CD4-positive, alpha-beta T cell (primary cell): ENCODE measurements around the gene ANXA9. TPM values are rescaled to one million over a fixed set of nuclear protein-coding genes. Genes with fewer than 3 reads are reported as not detected.
A peak's percentile ranks its signal among the peaks of the same experiment; 100 is the strongest.

ENCODE experiments used
- ATAC-seq: fragments of 200-7000 bp; cut with Tn5 transposase; one replicate; pipeline ENCODE4 v1.10.0; 2022; ENCODE audit warnings: mild to moderate bottlenecking; ENCODE audit not compliant: poor library complexity
- CTCF ChIA-PET: fragments of 350-600 bp; sonication (Branson Sonifier 250); formaldehyde crosslinking; loops from one replicate; lab custom pipeline; 2021; ENCODE audit warnings: antibody characterized with exemption, inconsistent platforms; lab: Charles Lee
- POLR2A ChIA-PET: fragments of 350-600 bp; sonication (Branson Sonifier 250); formaldehyde crosslinking; loops from one replicate; lab custom pipeline; 2021; ENCODE audit warnings: antibody characterized with exemption, inconsistent platforms; lab: Charles Lee
- DNase-seq, 14 experiments: peaks; one replicate each; pipeline ENCODE4 v3.0.0-alpha.2; 2013 to 2020; ENCODE audit warnings: mixed read lengths in 2 of 14
- H3K27ac ChIP-seq, 2 donors: one replicate each; pipeline versions ENCODE4 v1.5.1 to v1.7.0; 2013; ENCODE audit warnings: low read length in 2 of 2, low read depth in 1 of 2, mild to moderate bottlenecking in 1 of 2
- H3K27me3 ChIP-seq, 2 experiments: 1 replicate in 1 of 2; 2 replicates in 1 of 2; pipeline versions ENCODE4 v1.6.1 to v1.7.0; 2013; ENCODE audit warnings: low read length in 2 of 2, control low read depth in 1 of 2, mild to moderate bottlenecking in 1 of 2, moderate library complexity in 1 of 2; ENCODE audit not compliant: insufficient read depth in 2 of 2, control insufficient read depth in 1 of 2
- H3K36me3 ChIP-seq: one replicate; pipeline ENCODE4 v1.6.1; 2013; ENCODE audit warnings: low read length, control low read depth; ENCODE audit not compliant: insufficient read depth
- H3K4me1 ChIP-seq: one replicate; pipeline ENCODE4 v1.6.1; 2013; ENCODE audit warnings: low read length, control low read depth; ENCODE audit not compliant: insufficient read depth
- H3K4me3 ChIP-seq: one replicate; pipeline ENCODE4 v1.5.1; 2013; ENCODE audit warnings: mild to moderate bottlenecking, low read length, moderate library complexity
- H3K9me3 ChIP-seq, 2 experiments: 1 replicate in 1 of 2; 2 replicates in 1 of 2; pipeline versions ENCODE4 v1.6.1 to v1.7.0; 2013; ENCODE audit warnings: low read length in 2 of 2, mild to moderate bottlenecking in 2 of 2, control low read depth in 1 of 2, moderate library complexity in 1 of 2; ENCODE audit not compliant: control insufficient read depth in 1 of 2, insufficient read depth in 1 of 2
- H3K27ac Mint-ChIP-seq: one replicate; pipeline ENCODE4 v1.8.0; 2020; ENCODE audit warnings: mixed read lengths
- H3K27me3 Mint-ChIP-seq: one replicate; pipeline ENCODE4 v1.8.0; 2021; ENCODE audit warnings: mixed read lengths
- H3K36me3 Mint-ChIP-seq: one replicate; pipeline ENCODE4 v1.8.0; 2021; ENCODE audit warnings: low read depth, mixed read lengths
- H3K4me1 Mint-ChIP-seq: one replicate; pipeline ENCODE4 v1.8.0; 2021; ENCODE audit warnings: low read depth, mixed read lengths
- H3K4me3 Mint-ChIP-seq: one replicate; pipeline ENCODE4 v1.8.0; 2020; ENCODE audit warnings: mild to moderate bottlenecking, mixed read lengths
- H3K9me3 Mint-ChIP-seq: one replicate; pipeline ENCODE4 v1.8.0; 2020; ENCODE audit warnings: mixed read lengths
- intact Hi-C, 2 experiments: fragments of 100-400 bp; cut with DNase I in 1 of 2; cut with micrococcal nuclease in 1 of 2; formaldehyde crosslinking; loops; one replicate each; pipeline versions ENCODE4 v1.15.1 to v1.9.0; 2023 to 2025; cut with DNase I, micrococcal nuclease
- total RNA-seq, 174 experiments: library from RNA in 2 of 174; stranded (reverse) in 2 of 174; gene quantifications; one replicate each; pipeline ENCODE4 v1.2.3 and lab custom pipeline; 2021 to 2026
- TF ChIP-seq, protein P1 (sequence below): fragments of 200-600 bp; IDR thresholded peaks from one replicate; pipeline ENCODE4 v1.8.0; 2022; ENCODE audit warnings: antibody characterized with exemption, mild to moderate bottlenecking

The ANXA9 gene
- total RNA-seq, 2 experiments from 2014 or later: not detected

DNA sequence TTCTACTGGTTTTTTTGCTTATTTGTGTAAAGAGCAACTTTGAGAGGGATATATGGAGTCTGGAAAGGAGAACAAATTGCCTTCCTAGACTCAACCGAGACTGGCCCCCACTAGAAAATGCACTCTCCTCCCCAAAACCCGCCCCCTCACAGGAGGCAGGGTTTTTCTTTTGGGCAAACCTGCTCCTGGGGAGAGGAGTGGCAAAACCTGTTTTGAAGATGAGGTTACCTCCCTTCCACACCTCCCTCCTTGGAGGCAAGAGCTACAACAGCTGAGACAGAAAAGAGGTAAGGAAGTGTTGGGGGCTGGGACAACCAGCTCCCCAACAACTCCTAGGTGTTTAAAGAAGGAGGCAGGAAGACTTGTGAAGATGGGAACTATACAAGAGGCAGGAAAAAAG lies 54.3 kb downstream of the ANXA9 start, which contains the start of gene BNIPL:
Gene BNIPL, plus strand, starts transcription at position 231 of the 400 bp plus-strand sequence. Its CDS starts 140 bp downstream, at position 371.
- Mint-ChIP-seq H3K4me3 (no peak within 1 kb of the TSS), H3K36me3 (peaks cover 25% of the 10 kb centered on the region), H3K4me1 (peaks cover 9% of the 10 kb centered on the region), H3K9me3 (no peaks in the 10 kb centered on the region), H3K27me3 (no peaks in the 10 kb centered on the region), H3K27ac (peak within 1 kb of the TSS; percentile 52)
- no peaks in the 10 kb centered on the region for H3K27me3 ChIP-seq
- H3K9me3 ChIP-seq: no peaks in the 10 kb centered on the region
- TF ChIP-seq, protein P1, sequence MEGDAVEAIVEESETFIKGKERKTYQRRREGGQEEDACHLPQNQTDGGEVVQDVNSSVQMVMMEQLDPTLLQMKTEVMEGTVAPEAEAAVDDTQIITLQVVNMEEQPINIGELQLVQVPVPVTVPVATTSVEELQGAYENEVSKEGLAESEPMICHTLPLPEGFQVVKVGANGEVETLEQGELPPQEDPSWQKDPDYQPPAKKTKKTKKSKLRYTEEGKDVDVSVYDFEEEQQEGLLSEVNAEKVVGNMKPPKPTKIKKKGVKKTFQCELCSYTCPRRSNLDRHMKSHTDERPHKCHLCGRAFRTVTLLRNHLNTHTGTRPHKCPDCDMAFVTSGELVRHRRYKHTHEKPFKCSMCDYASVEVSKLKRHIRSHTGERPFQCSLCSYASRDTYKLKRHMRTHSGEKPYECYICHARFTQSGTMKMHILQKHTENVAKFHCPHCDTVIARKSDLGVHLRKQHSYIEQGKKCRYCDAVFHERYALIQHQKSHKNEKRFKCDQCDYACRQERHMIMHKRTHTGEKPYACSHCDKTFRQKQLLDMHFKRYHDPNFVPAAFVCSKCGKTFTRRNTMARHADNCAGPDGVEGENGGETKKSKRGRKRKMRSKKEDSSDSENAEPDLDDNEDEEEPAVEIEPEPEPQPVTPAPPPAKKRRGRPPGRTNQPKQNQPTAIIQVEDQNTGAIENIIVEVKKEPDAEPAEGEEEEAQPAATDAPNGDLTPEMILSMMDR: no peak
- intact Hi-C loops: no loop called here
- DNase-seq (no peak), ATAC-seq (no peak)
- CTCF ChIA-PET: interaction anchor here (2.8 kb wide), 1 partner anchor 12 kb away, joined by 10 read pairs; no protein-coding TSS in a partner anchor
- peaks cover 28% of the 10 kb centered on the region for H3K36me3 ChIP-seq
- no peak within 1 kb of the TSS for H3K4me3 ChIP-seq
- POLR2A ChIA-PET: interaction anchor here (2.0 to 3.4 kb wide), 2 partner anchors 11 to 14 kb away, joined by 6 to 13 read pairs; partner anchors contain the start of gene C1orf56
- H3K4me1 ChIP-seq: no peaks in the 10 kb centered on the region
- H3K27ac ChIP-seq: no peak within 1 kb of the TSS

DNA sequence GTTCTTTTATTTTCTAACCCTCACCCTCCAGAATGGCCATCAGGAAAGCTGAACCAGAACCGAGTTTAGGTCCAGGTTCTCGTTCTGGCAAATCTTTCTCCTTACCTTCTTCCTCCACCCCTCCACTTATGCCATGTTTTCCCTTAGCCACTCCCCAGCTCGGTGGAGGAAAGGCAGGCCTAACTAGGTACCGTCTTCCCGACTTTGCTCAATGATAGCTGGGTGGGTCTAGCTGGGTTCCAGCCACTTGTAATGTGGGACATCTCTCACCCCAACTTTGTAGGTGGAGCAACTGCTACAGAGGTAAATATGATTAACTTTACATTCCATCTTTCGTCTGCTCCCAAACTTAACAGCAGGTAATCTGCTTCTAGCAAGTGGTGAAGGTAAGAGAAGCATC lies 54.9 kb downstream of the ANXA9 start:
- intact Hi-C loops: no loop called here
- DNase-seq (no peak), ATAC-seq (no peak)
- H3K27ac ChIP-seq: no peak overlapping the region
- peaks cover 23% of the 10 kb centered on the region for H3K36me3 ChIP-seq
- CTCF ChIA-PET: interaction anchor here (2.8 kb wide), 1 partner anchor 12 kb away, joined by 10 read pairs; no protein-coding TSS in a partner anchor
- peak overlapping the region; percentile 28 for H3K27ac Mint-ChIP-seq
- no peaks in the 10 kb centered on the region for H3K9me3 ChIP-seq
- H3K4me1 ChIP-seq: no peaks in the 10 kb centered on the region
- no peaks in the 10 kb centered on the region for H3K9me3 Mint-ChIP-seq
- peaks cover 21% of the 10 kb centered on the region for H3K36me3 Mint-ChIP-seq
- peaks cover 9% of the 10 kb centered on the region for H3K4me1 Mint-ChIP-seq
- no peak overlapping the region for H3K4me3 Mint-ChIP-seq
- no peaks in the 10 kb centered on the region for H3K27me3 ChIP-seq
- no peak overlapping the region for H3K4me3 ChIP-seq
- no peaks in the 10 kb centered on the region for H3K27me3 Mint-ChIP-seq
- POLR2A ChIA-PET: interaction anchor here (2.0 to 3.4 kb wide), 2 partner anchors 11 to 13 kb away, joined by 6 to 13 read pairs; partner anchors contain the start of gene C1orf56
- TF ChIP-seq, protein P1: no peak

DNA sequence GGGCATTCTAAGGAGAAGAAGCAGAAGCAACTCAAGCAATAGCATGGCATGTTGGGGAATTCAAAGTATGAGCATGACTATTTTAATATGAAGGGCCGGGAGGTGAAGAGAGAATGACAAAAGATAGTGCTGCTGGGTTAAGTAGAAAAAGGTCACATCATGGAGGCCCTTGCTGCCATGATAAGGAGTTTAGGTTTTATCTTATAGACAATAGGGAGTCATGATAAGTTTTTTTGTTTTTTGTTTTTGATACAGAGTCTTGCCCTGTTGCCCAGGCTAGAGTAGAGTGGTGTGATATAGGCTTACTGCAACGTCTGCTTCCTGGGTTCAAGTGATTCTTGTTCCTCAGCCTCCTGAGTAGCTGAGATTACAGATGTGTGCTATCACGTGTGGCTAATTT lies 57.4 kb downstream of the ANXA9 start:
- Histone ChIP-seq H3K27me3 (no peaks in the 10 kb centered on the region), H3K9me3 (no peaks in the 10 kb centered on the region), H3K27ac (no peak overlapping the region), H3K4me3 (no peak overlapping the region), H3K36me3 (peaks cover 8% of the 10 kb centered on the region), H3K4me1 (peaks cover 9% of the 10 kb centered on the region)
- no peak overlapping the region for H3K4me3 Mint-ChIP-seq
- TF ChIP-seq, protein P1: no peak
- H3K27me3 Mint-ChIP-seq: no peaks in the 10 kb centered on the region
- DNase-seq (no peak), ATAC-seq (no peak)
- intact Hi-C loops: no loop called here
- CTCF ChIA-PET: interaction anchor here (0.9 to 1.0 kb wide), 2 partner anchors 15 to 20 kb away, joined by 3 read pairs; partner anchors contain the start of gene CDC42SE1
- H3K36me3 Mint-ChIP-seq: peaks cover 9% of the 10 kb centered on the region
- H3K4me1 Mint-ChIP-seq: peaks cover 22% of the 10 kb centered on the region
- H3K27ac Mint-ChIP-seq: no peak overlapping the region
- POLR2A ChIA-PET: interaction anchor here (1.6 to 3.4 kb wide), 2 partner anchors 9 to 11 kb away, joined by 7 to 13 read pairs; partner anchors contain the start of gene C1orf56
- no peaks in the 10 kb centered on the region for H3K9me3 Mint-ChIP-seq
